Stomach (tissue), 9 donors: ENCODE measurements around the gene TRIM17. TPM values are rescaled to one million over a fixed set of nuclear protein-coding genes. Genes with fewer than 3 reads are reported as not detected.

Experiments
- DNase-seq, 2 donors: peaks; one replicate each; pipeline versions ENCODE4 v3.0.0 to v3.0.0-alpha.2; 2013 to 2019
- H3K27ac ChIP-seq, 5 donors: fragments of 200-600 bp in 4 of 5; sonication (generic) in 4 of 5; one replicate each; pipeline ENCODE4 v1.5.1; 2013 to 2019; ENCODE audit warnings: mild to moderate bottlenecking in 1 of 5, moderate library complexity in 1 of 5
- H3K27me3 ChIP-seq, 3 donors: fragments of 200-600 bp; sonication (generic); one replicate each; pipeline ENCODE4 v1.5.1; 2017 to 2019; ENCODE audit warnings: mixed run types in 1 of 3
- H3K36me3 ChIP-seq, 4 donors: fragments of 200-600 bp; sonication (generic); 1 replicate in 3 of 4; 2 replicates in 1 of 4; pipeline ENCODE4 v1.5.1; 2016 to 2019
- H3K4me1 ChIP-seq, 4 donors: fragments of 200-600 bp; sonication (generic); one replicate each; pipeline ENCODE4 v1.5.1; 2016 to 2019
- H3K4me3 ChIP-seq, 4 donors: fragments of 200-600 bp; sonication (generic) in 3 of 4; one replicate each; pipeline ENCODE4 v1.5.1; 2016 to 2019; ENCODE audit warnings: mild to moderate bottlenecking in 1 of 4
- H3K9me3 ChIP-seq, 4 donors: fragments of 200-600 bp; sonication (generic); one replicate each; pipeline ENCODE4 v1.5.1; 2016 to 2019
- CTCF ChIP-seq, 7 experiments: fragments of 450-650 bp in 4 of 7; fragments of 200-600 bp in 3 of 7; sonication (generic) in 3 of 7; IDR thresholded peaks; one replicate each; pipeline ENCODE4 v1.5.1; 2016 to 2019; ENCODE audit warnings: antibody characterized with exemption in 7 of 7, control low read depth in 2 of 7, mild to moderate bottlenecking in 1 of 7
- EP300 ChIP-seq: sonication (generic); formaldehyde crosslinking; IDR thresholded peaks from one replicate; pipeline ENCODE4 v1.6.1; 2017; ENCODE audit warnings: antibody characterized with exemption
- POLR2A ChIP-seq, 4 donors: fragments of 450-650 bp; IDR thresholded peaks; one replicate each; pipeline ENCODE4 v1.6.1; 2016; ENCODE audit warnings: antibody characterized with exemption in 4 of 4, control low read depth in 2 of 4, mild to moderate bottlenecking in 1 of 4, moderate library complexity in 1 of 4
- POLR2AphosphoS5 ChIP-seq, 3 donors: sonication (generic); formaldehyde crosslinking; IDR thresholded peaks; one replicate each; pipeline ENCODE4 v1.6.1; 2016; ENCODE audit warnings: antibody characterized with exemption in 3 of 3
- whole genome bisulfite sequencing, 5 donors: extraction: QIAGEN DNeasy Blood & Tissue Kit in 3 of 5; methylation state at CpG; one replicate each; pipeline versions ENCODE4 v1.1.5 to v1.1.7; 2013 to 2018; 5-methylcytosine and 5-hydroxymethylcytosine counted together
- intact Hi-C: fragments of 100-400 bp; cut with DNase I; formaldehyde crosslinking; loops from one replicate; pipeline ENCODE4 v1.15.1; 2023; ENCODE audit warnings: low total_unique reads
- polyA plus RNA-seq, 3 donors: library from polyadenylated mRNA; stranded (reverse); fragments of 200-250 nt; gene quantifications; one replicate each; pipeline ENCODE4 v1.2.3, GENCODE V29; 2013
- total RNA-seq, 5 donors: library from RNA; depleted of rRNA; stranded (reverse); fragments of >200 nt; gene quantifications; one replicate each; pipeline versions ENCODE4 v1.1.0 to v1.2.3, GENCODE V29; 2014 to 2016
- donor health status: healthy with polysubstance abuse.
- donor health status: Bipolar disorder and iron deficiency.
- donor health status: healthy.

The TRIM17 gene
- total and polyA plus RNA-seq, 8 donors: 1.2 to 6.2 (median 1.8) TPM; not detected in 3

DNA sequence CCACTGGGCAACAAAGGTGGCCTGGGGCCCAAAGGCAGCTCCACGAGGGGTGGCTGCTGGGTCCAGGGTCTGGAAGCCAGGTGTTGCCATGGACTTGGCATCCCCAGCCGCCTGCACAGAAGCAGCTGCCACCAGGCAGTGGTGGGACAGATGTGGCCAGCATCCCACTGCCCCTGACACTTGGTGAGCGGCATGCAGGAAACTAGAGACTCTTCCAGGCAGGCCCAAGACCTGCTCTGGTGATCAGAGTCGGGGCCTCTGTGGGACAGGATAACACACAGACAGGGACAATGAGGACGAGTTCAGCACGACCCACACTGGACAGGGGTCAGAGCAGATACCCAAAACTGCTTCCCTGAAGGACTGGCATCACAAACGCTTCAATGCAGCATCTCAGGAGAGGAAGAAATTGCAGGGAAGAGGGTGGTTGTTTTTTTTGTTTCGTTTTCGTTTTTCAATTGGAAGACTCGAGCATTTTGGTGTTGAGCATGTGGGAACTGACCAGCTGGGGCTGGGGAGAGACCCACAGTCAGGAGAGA is 36.4 kb upstream of the TRIM17 start:
- Histone ChIP-seq H3K36me3 (no peaks in the 10 kb centered on the region), H3K9me3 (no peaks in the 10 kb centered on the region), H3K27ac (no peak overlapping the region), H3K4me3 (no peak overlapping the region), H3K27me3 (peaks cover 0 to 28% (median 6%) of the 10 kb centered on the region in 3 donors), H3K4me1 (peaks cover 0 to 18% (median 13%) of the 10 kb centered on the region in 4 donors)
- no peak for TF ChIP-seq POLR2AphosphoS5 (IDR thresholded peaks at IDR 0.05)
- no peak for TF ChIP-seq EP300
- TF ChIP-seq POLR2A (IDR thresholded peaks at IDR 0.05): no peak
- TF ChIP-seq CTCF (IDR thresholded peaks at IDR 0.05): no peak
- no peak for DNase-seq
- intact Hi-C loops: no loop called here
- 75 to 82% (median 81%) methylated on average over 8 to 10 of the region's 10 CpGs for WGBS, 5 donors

DNA sequence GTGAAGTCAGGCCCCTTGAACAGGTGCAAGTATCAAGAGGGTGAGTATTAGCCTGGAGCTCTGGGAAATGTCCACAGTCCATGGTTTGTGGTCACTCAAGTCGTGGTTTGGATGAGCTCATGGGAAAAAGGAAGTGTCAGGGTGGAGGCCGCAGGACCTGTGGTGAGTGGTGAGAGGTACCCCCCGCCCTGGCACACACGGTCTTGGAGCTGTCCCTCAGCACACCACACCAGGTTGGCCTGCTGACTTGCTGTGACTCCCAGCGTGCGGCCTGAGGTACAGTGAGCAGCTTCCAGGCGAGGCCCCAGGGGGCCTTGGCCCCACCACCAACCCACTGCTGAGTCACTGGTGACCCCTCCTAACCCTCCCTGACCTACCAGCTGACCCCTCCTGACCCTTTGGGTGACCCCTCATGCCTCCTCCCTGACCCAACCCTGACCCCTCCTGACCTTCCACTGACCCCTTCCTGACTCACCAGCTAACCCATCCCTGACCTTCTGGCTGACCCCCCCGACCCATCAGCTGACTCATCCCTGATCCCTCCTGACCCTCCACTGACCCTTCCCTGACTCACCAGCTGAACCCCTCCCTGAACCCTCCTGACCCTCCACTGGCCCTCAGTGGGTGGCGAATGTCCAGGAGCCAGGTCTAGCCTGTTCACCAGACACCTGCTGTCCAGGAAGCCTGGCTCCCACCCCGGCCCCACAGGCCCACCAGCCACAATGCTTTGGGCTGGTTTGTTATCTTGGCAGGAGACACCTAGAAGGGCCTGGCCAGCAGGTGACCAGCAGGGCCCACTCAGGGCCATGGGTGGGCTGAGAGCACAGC is 35.7 kb upstream of the TRIM17 start:
- no peak overlapping the region for H3K27ac ChIP-seq
- intact Hi-C loops: no loop called here
- WGBS, 5 donors: 71 to 88% (median 81%) methylated on average over 9 to 10 of the region's 10 CpGs

DNA sequence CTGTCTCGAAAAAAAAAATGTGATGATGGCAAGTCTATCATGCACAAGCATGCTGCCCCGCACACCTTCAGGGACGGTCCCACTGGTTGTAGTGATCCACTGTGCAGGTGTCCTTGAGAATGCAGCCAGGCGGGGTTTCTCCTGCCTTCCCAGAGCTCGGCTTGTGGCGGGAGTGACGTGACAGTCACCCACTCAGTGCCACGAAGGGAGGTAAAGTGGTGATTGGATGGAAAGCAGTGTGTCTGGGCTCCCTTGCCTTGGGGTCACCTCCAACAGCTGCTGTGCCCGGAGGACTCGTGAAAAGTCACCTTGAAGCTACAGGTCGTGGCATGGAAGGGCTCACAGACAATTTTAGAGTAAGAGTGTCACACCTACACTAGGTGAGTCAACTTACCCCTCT is 33.5 kb upstream of the TRIM17 start:
- H3K4me1 ChIP-seq: peaks cover 9 to 14% (median 12%) of the 10 kb centered on the region in 4 donors
- 79 to 87% (median 85%) methylated on average over 7 to 11 of the region's 11 CpGs for WGBS, 5 donors
- DNase-seq: no peak
- TF ChIP-seq POLR2A (IDR thresholded peaks at IDR 0.05) (no peak), POLR2AphosphoS5 (IDR thresholded peaks at IDR 0.05) (no peak), EP300 (no peak), CTCF (IDR thresholded peaks at IDR 0.05) (no peak)
- no peaks in the 10 kb centered on the region for H3K36me3 ChIP-seq
- intact Hi-C loops: no loop called here
- no peaks in the 10 kb centered on the region for H3K9me3 ChIP-seq
- H3K27me3 ChIP-seq: peaks cover 0 to 30% (median 24%) of the 10 kb centered on the region in 3 donors
- H3K27ac ChIP-seq: no peak overlapping the region
- no peak overlapping the region for H3K4me3 ChIP-seq

More for the DNA sequence above, 35.7 kb upstream of the TRIM17 start:
- TF ChIP-seq EP300 (no peak), CTCF (IDR thresholded peaks at IDR 0.05) (no peak), POLR2AphosphoS5 (IDR thresholded peaks at IDR 0.05) (no peak), POLR2A (IDR thresholded peaks at IDR 0.05) (no peak)
- H3K27me3 ChIP-seq: peaks cover 0 to 23% (median 5%) of the 10 kb centered on the region in 3 donors
- no peak overlapping the region for H3K4me3 ChIP-seq
- H3K4me1 ChIP-seq: peaks cover 0 to 12% (median 7%) of the 10 kb centered on the region in 4 donors
- H3K36me3 ChIP-seq: no peaks in the 10 kb centered on the region
- no peaks in the 10 kb centered on the region for H3K9me3 ChIP-seq
- DNase-seq: no peak

GRCh38 chr1:228448372-228448771 is 31.7 kb upstream of the TRIM17 start:
- DNase-seq: no peak
- H3K36me3 ChIP-seq: no peaks in the 10 kb centered on the region
- H3K27me3 ChIP-seq: peaks cover 0 to 42% (median 36%) of the 10 kb centered on the region in 3 donors
- 63 to 73% (median 72%) methylated on average over 6 of the region's 6 CpGs for WGBS, 5 donors
- H3K9me3 ChIP-seq: no peaks in the 10 kb centered on the region
- intact Hi-C loops: no loop called here
- no peak overlapping the region for H3K4me3 ChIP-seq
- peaks cover 9 to 16% (median 14%) of the 10 kb centered on the region in 4 donors for H3K4me1 ChIP-seq
- H3K27ac ChIP-seq: no peak overlapping the region
- no peak for TF ChIP-seq EP300
- no peak for TF ChIP-seq POLR2AphosphoS5 (IDR thresholded peaks at IDR 0.05)
- TF ChIP-seq POLR2A (IDR thresholded peaks at IDR 0.05): no peak
- no peak for TF ChIP-seq CTCF (IDR thresholded peaks at IDR 0.05)
